ENCODE data around the gene TDRD7. TPM values are rescaled to one million over a fixed set of nuclear protein-coding genes. Genes with fewer than 3 reads are reported as not detected.

Gene TDRD7
- total and polyA plus RNA-seq, 2 of the 8 experiments (the other 6 are each of a cell fraction or from before 2014, with no cell fraction given), result 1.2 to 2.3 TPM

- DNase-seq (ENCODE audit: low read depth in 1 of 2, low spot score in 2 of 2) (no peak), FAIRE-seq (no peak)
- no peaks in the 10 kb centered on the region for H3K79me2 ChIP-seq (ENCODE audit: control insufficient read depth in 1 of 2, insufficient read depth in 2 of 2, low read length in 2 of 2)
- H2BK120ac ChIP-seq (replicated peaks; ENCODE audit: low read depth, low read length), result no peak overlapping the region
- no peak overlapping the region for H3K14ac ChIP-seq (ENCODE audit: insufficient read length)
- H3K23ac ChIP-seq (ENCODE audit: insufficient read length), result no peak overlapping the region
- ChIA-PET POLR2A (ENCODE audit: partially characterized antibody) (no interaction called here), CTCF (ENCODE audit: partially characterized antibody) (interaction anchor here (0.7 to 1.7 kb wide), 3 partner anchors 9 to 11 kb away, joined by 3 to 15 read pairs (median 5); no protein-coding TSS in a partner anchor)
- H3K4me3 ChIP-seq (ENCODE audit: extremely low read depth in 1 of 4, insufficient read depth in 2 of 4, low read depth in 3 of 4, low read length in 4 of 4), result no peak overlapping the region
- no peak overlapping the region for H2AK5ac ChIP-seq (ENCODE audit: low read depth, low read length)
- H4K8ac ChIP-seq (ENCODE audit: extremely low read depth, insufficient read depth, low read length), result no peak overlapping the region
- no peaks in the 10 kb centered on the region for H4K20me1 ChIP-seq (replicated peaks in 1 of 2; ENCODE audit: control insufficient read depth in 1 of 2, insufficient read depth in 2 of 2, low read length in 2 of 2)
- no peak overlapping the region for H3K27ac ChIP-seq (ENCODE audit: low read depth, low read length)
- TF ChIP-seq TBP (IDR thresholded peaks at IDR 0.05; ENCODE audit: low read depth, low read length), result no peak
- no peak for TF ChIP-seq SUZ12 (IDR thresholded peaks at IDR 0.05; ENCODE audit: low read length)
- no peak for TF ChIP-seq TAF7 (optimal IDR thresholded peaks at IDR 0.05; ENCODE audit: borderline replicate concordance, low read depth, low read length)
- no peak for TF ChIP-seq RBBP5 (IDR thresholded peaks at IDR 0.05; ENCODE audit: borderline replicate concordance, low read depth, low read length)
- no peak for TF ChIP-seq SIX5 (IDR thresholded peaks at IDR 0.05; ENCODE audit: low read depth, low read length)
- TF ChIP-seq RAD21 (IDR thresholded peaks at IDR 0.05 in 1 of 2, conservative IDR thresholded peaks at IDR 0.05 in 1 of 2; ENCODE audit: low read depth in 2 of 2, low read length in 2 of 2), result no peak
- no peak for TF ChIP-seq GTF2F1 (IDR thresholded peaks at IDR 0.05; ENCODE audit: borderline replicate concordance, low read depth, low read length)
- TF ChIP-seq CBX5 (IDR thresholded peaks at IDR 0.05; ENCODE audit: low read depth, low read length), result no peak
- TF ChIP-seq YY1 (IDR thresholded peaks at IDR 0.05; ENCODE audit: low read depth, low read length), result no peak
- no peak overlapping the region for H2BK20ac ChIP-seq (ENCODE audit: low read length)
- H2AFZ ChIP-seq (ENCODE audit: low read length), result no peak overlapping the region
- H3K23me2 ChIP-seq (ENCODE audit: low read depth, low read length), result no peaks in the 10 kb centered on the region
- H3K18ac ChIP-seq (ENCODE audit: extremely low read depth, low read length), result no peak overlapping the region
- H3K27me3 ChIP-seq (replicated peaks in 1 of 4; ENCODE audit: control insufficient read depth in 3 of 4, extremely low read depth in 1 of 4, insufficient read depth in 3 of 4, low read length in 3 of 4), result peaks cover 0 to 1% (median 0%) of the 10 kb centered on the region in 4 experiments; a peak in 1 of 7 replicates
- H2BK15ac ChIP-seq (ENCODE audit: low read length), result no peak overlapping the region
- H3K4me1 ChIP-seq (replicated peaks in 1 of 4; ENCODE audit: control insufficient read depth in 3 of 4, insufficient read depth in 4 of 4, low read length in 3 of 4), result peaks cover 0 to 4% (median 3%) of the 10 kb centered on the region in 4 experiments; a peak in 4 of 7 replicates
- no peaks in the 10 kb centered on the region for H3K9me3 ChIP-seq (ENCODE audit: insufficient read depth in 2 of 2, low read depth in 1 of 2, low read length in 1 of 2)
- no peak overlapping the region for H2BK5ac ChIP-seq (ENCODE audit: low read depth, low read length)
- no peak overlapping the region for H3K56ac ChIP-seq (replicated peaks; ENCODE audit: insufficient read length, low read depth, low read length)
- no peak overlapping the region for H3K9ac ChIP-seq (replicated peaks in 1 of 4; ENCODE audit: extremely low read depth in 1 of 4, low read depth in 3 of 4, low read length in 3 of 4)
- no peaks in the 10 kb centered on the region for H3K36me3 ChIP-seq (ENCODE audit: control insufficient read depth in 2 of 4, insufficient read depth in 4 of 4, low read length in 3 of 4)
- H3K79me1 ChIP-seq (ENCODE audit: low read depth, low read length), result no peaks in the 10 kb centered on the region
- no peak overlapping the region for H3K4me2 ChIP-seq (ENCODE audit: insufficient read depth in 1 of 2, low read depth in 2 of 2, low read length in 2 of 2)
- no peak overlapping the region for H4K5ac ChIP-seq (ENCODE audit: insufficient read length, low read depth, low read length)
- no peak overlapping the region for H2BK12ac ChIP-seq (ENCODE audit: low read depth, low read length)
- no peak overlapping the region for H3K4ac ChIP-seq (replicated peaks; ENCODE audit: insufficient read length, low read depth, low read length)
- no peak overlapping the region for H4K91ac ChIP-seq (replicated peaks; ENCODE audit: insufficient read length, low read length)
These were observed 47.4 kb downstream of the TDRD7 start for GRCh38 chr9:97459326-97459725.

All from H1 (cell line).